Temporal lobe (tissue), 1 donor: Measurements from ENCODE around the gene GATA3. TPM values are rescaled to one million over a fixed set of nuclear protein-coding genes. Genes with fewer than 3 reads are reported as not detected.

Experiments used
- total RNA-seq: library from RNA; depleted of rRNA; stranded (reverse); fragments of >200 nt; gene quantifications from one replicate; pipeline ENCODE4 v1.2.3, GENCODE V29; 2014

GATA3 gene
- total RNA-seq, 1 donor from 2014 or later, result under 0.01 TPM

Other genes starting within 250 kb of the GATA3 start
- 2.7 TPM for gene TAF3, start 236.2 kb upstream of the GATA3 start, total RNA-seq